GM13976 (cell line): ENCODE results near the gene NLGN1.

Source experiments
- DNase-seq: peaks from one replicate; pipeline ENCODE4 v3.0.0; 2012; ENCODE audit warnings: low spot score
- CTCF ChIP-seq: IDR thresholded peaks from 2 replicates; pipeline ENCODE4 v1.5.1; 2012; ENCODE audit warnings: borderline replicate concordance, mild to moderate bottlenecking; ENCODE audit not compliant: insufficient read depth; ENCODE audit errors: extremely low read depth, missing control alignments, control extremely low read depth
- in situ Hi-C: fragments of 300-500 bp; cut with MboI; formaldehyde crosslinking; loops from one replicate; pipeline ENCODE4 v1.12.0; 2022; ENCODE audit warnings: low sequenced_read_pairs, mixed read lengths, inconsistent platforms; ENCODE audit not compliant: unreplicated experiment

The NLGN1 gene

GRCh38 chr3:173735841-173736240 is 338.3 kb downstream of the NLGN1 start:
- TF ChIP-seq CTCF, result no peak
- in situ Hi-C loops, result no loop called here
- no peak for DNase-seq

DNA sequence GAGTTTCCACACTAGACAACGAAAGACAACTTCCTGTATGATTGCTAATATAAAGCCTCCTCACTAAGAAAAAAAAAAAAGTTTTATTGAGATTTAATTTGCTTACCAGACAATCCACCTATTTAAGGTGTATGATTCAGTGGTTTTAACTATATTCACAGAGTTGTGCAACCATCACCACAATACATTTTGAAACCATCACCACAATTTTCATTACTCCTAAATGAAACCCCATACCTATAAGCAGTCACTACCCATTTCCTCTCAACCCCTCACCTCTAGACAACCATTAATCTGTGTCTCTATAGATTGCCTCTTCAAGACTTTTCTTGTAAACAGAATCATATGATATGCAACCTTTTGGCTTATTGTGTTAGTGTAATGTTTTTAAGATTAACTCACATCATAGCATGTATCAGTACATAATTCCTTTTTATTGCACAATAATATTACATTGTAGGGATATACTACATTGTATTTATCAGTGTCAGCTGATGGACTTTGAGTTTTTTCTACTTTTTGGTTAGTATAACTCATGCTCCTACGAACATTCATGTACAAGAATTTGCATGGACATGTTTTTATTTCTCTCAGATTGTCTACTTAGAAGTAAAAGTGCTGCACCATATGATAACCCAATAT is 339.7 kb downstream of the NLGN1 start:
- TF ChIP-seq CTCF, result no peak
- no peak for DNase-seq
- in situ Hi-C loops, result no loop called here

GRCh38 chr3:173739726-173740125 is 342.2 kb downstream of the NLGN1 start:
- no peak for TF ChIP-seq CTCF
- in situ Hi-C loops, result no loop called here
- DNase-seq, result no peak

DNA sequence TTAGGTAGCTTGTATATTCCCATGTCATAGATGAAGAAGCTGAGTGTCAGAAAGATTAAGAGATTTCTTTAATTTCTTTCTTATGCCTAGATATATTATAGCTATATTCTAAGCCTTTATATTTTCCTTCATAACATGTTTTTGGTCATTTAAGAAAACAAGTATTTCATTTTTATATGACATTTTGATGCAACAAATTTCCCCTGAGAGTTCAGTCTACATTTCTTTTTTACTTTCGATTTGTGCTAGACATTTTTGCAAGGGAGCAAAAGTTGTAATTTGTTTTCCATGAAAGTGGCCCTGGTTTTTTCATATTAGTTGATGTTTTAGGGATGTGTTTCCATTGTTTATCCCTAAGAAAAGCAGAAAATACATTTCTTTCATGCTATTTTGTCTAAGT is 344.9 kb downstream of the NLGN1 start:
- in situ Hi-C loops, result no loop called here
- DNase-seq, result no peak
- TF ChIP-seq CTCF, result no peak

GRCh38 chr3:173743111-173743510 is 345.6 kb downstream of the NLGN1 start:
- DNase-seq, result no peak
- TF ChIP-seq CTCF, result no peak
- in situ Hi-C loops, result no loop called here

GRCh38 chr3:173743516-173743915 is 346.0 kb downstream of the NLGN1 start:
- in situ Hi-C loops, result no loop called here
- no peak for DNase-seq
- no peak for TF ChIP-seq CTCF

- TF ChIP-seq CTCF, result no peak
- in situ Hi-C loops, result no loop called here
- no peak for DNase-seq
Measured at GRCh38 chr3:173744479-173744878, 346.9 kb downstream of the NLGN1 start.
